SK-N-SH (cell line): ENCODE data around the gene MAP6.

ENCODE experiments used
- EP300 ChIP-seq, 2 experiments: IDR thresholded peaks; 2 replicates each; pipeline versions ENCODE4 v1.4.0 to v1.6.1; 2012; ENCODE audit warnings: borderline replicate concordance in 1 of 2, low read depth in 1 of 2, low read length in 1 of 2
- EZH2phosphoT487 ChIP-seq: fragments of 200-600 bp; sonication (generic); IDR thresholded peaks from 2 replicates; pipeline ENCODE4 v1.6.1; 2017; ENCODE audit warnings: low read depth, mixed run types, mild to moderate bottlenecking, antibody characterized with exemption, moderate library complexity, borderline replicate concordance
- FOXM1 ChIP-seq: IDR thresholded peaks from 2 replicates; pipeline ENCODE4 v1.4.0; 2012; ENCODE audit warnings: low read depth, mild to moderate bottlenecking
- MAX ChIP-seq: IDR thresholded peaks from 2 replicates; pipeline ENCODE4 v1.4.0; 2012; ENCODE audit warnings: low read depth
- NFIC ChIP-seq: IDR thresholded peaks from 2 replicates; pipeline ENCODE4 v1.4.0; 2012; ENCODE audit warnings: borderline replicate concordance
- POLR2AphosphoS5 ChIP-seq: IDR thresholded peaks from 2 replicates; pipeline ENCODE4 v1.6.1; 2012; ENCODE audit warnings: low read depth, low read length
- RCOR1 ChIP-seq: fragments of 150-350 bp; IDR thresholded peaks from 2 replicates; pipeline ENCODE4 v1.6.1; 2017; ENCODE audit warnings: antibody characterized with exemption, low read length
- RFX5 ChIP-seq: IDR thresholded peaks from 2 replicates; pipeline ENCODE4 v1.6.1; 2012; ENCODE audit warnings: mild to moderate bottlenecking, improper control_type of control experiment, low read length
- RXRA ChIP-seq: IDR thresholded peaks from 2 replicates; pipeline ENCODE4 v1.4.0; 2012; ENCODE audit warnings: low read depth, mild to moderate bottlenecking, borderline replicate concordance
- TAF1 ChIP-seq: IDR thresholded peaks from 2 replicates; pipeline ENCODE4 v1.6.1; 2012; ENCODE audit warnings: low read depth, mild to moderate bottlenecking, low read length, moderate library complexity, borderline replicate concordance
- USF1 ChIP-seq: IDR thresholded peaks from 2 replicates; pipeline ENCODE4 v1.4.0; 2012; ENCODE audit warnings: low read depth, borderline replicate concordance
- YY1 ChIP-seq: IDR thresholded peaks from 2 replicates; pipeline ENCODE4 v1.4.0; 2012; ENCODE audit warnings: low read depth, mild to moderate bottlenecking
- TF ChIP-seq, protein P1 (sequence below): fragments of 150-350 bp; IDR thresholded peaks from 2 replicates; pipeline ENCODE4 v1.6.1; 2016; ENCODE audit warnings: mild to moderate bottlenecking, low read depth, low read length
- TF ChIP-seq, protein P2 (sequence below): fragments of 200-600 bp; sonication (generic); IDR thresholded peaks from 2 replicates; pipeline ENCODE4 v1.6.1; 2017; ENCODE audit warnings: antibody characterized with exemption, mild to moderate bottlenecking, moderate library complexity

- TF ChIP-seq, protein P1, sequence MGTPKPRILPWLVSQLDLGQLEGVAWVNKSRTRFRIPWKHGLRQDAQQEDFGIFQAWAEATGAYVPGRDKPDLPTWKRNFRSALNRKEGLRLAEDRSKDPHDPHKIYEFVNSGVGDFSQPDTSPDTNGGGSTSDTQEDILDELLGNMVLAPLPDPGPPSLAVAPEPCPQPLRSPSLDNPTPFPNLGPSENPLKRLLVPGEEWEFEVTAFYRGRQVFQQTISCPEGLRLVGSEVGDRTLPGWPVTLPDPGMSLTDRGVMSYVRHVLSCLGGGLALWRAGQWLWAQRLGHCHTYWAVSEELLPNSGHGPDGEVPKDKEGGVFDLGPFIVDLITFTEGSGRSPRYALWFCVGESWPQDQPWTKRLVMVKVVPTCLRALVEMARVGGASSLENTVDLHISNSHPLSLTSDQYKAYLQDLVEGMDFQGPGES: no peak
- no peak for TF ChIP-seq RXRA
- TF ChIP-seq EZH2phosphoT487: no peak
- TF ChIP-seq, protein P2, sequence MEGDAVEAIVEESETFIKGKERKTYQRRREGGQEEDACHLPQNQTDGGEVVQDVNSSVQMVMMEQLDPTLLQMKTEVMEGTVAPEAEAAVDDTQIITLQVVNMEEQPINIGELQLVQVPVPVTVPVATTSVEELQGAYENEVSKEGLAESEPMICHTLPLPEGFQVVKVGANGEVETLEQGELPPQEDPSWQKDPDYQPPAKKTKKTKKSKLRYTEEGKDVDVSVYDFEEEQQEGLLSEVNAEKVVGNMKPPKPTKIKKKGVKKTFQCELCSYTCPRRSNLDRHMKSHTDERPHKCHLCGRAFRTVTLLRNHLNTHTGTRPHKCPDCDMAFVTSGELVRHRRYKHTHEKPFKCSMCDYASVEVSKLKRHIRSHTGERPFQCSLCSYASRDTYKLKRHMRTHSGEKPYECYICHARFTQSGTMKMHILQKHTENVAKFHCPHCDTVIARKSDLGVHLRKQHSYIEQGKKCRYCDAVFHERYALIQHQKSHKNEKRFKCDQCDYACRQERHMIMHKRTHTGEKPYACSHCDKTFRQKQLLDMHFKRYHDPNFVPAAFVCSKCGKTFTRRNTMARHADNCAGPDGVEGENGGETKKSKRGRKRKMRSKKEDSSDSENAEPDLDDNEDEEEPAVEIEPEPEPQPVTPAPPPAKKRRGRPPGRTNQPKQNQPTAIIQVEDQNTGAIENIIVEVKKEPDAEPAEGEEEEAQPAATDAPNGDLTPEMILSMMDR: no peak
- TF ChIP-seq FOXM1: no peak
- TF ChIP-seq USF1: no peak
- TF ChIP-seq EP300 (IDR thresholded peaks at IDR 0.05; ENCODE audit: borderline replicate concordance in 1 of 2, low read depth in 1 of 2, low read length in 1 of 2): peak in 1 of 2 experiments; percentile 72; a peak in 1 of 4 replicates
- no peak for TF ChIP-seq RFX5
- no peak for TF ChIP-seq YY1
- TF ChIP-seq NFIC: no peak
- no peak for TF ChIP-seq POLR2AphosphoS5
- TF ChIP-seq TAF1: no peak
- no peak for TF ChIP-seq MAX
- peak; percentile 7; the same call in 1 of the 2 replicates for TF ChIP-seq RCOR1
These were observed 30.8 kb downstream of the MAP6 start for GRCh38 chr11:75637998-75638397.
